G401.6 (cell line): ENCODE results near the gene LONRF2.

Experiments
- FAIRE-seq: peaks from 2 replicates; lab custom pipeline; 2012; peaks lifted over from hg19 to GRCh38; lab: Jason Lieb, UNC

The LONRF2 gene

DNA sequence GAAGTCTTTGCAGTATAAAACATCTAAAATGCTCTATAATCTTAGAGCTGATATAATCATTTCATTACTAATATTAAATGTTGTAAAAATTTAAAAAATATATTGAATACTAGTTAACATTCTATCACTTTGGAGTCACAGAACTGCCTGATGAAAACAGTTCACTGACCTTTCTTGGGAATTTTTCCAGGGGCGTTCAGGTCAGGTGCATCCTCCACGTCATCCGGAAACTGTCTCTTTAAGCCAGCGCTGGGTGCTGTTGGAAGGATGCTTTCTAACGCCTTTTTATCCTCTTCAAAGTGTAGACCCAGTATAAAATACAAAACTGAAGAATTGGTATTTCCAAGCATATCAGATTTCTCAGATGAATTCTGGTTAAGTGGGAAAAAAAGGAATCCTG lies 22.8 kb downstream of the LONRF2 start:
- no peak for FAIRE-seq

GRCh38 chr2:100297511-100297910 lies 24.8 kb downstream of the LONRF2 start:
- FAIRE-seq, result no peak

- no peak for FAIRE-seq
These were observed 28.2 kb downstream of the LONRF2 start for GRCh38 chr2:100294162-100294497.

DNA sequence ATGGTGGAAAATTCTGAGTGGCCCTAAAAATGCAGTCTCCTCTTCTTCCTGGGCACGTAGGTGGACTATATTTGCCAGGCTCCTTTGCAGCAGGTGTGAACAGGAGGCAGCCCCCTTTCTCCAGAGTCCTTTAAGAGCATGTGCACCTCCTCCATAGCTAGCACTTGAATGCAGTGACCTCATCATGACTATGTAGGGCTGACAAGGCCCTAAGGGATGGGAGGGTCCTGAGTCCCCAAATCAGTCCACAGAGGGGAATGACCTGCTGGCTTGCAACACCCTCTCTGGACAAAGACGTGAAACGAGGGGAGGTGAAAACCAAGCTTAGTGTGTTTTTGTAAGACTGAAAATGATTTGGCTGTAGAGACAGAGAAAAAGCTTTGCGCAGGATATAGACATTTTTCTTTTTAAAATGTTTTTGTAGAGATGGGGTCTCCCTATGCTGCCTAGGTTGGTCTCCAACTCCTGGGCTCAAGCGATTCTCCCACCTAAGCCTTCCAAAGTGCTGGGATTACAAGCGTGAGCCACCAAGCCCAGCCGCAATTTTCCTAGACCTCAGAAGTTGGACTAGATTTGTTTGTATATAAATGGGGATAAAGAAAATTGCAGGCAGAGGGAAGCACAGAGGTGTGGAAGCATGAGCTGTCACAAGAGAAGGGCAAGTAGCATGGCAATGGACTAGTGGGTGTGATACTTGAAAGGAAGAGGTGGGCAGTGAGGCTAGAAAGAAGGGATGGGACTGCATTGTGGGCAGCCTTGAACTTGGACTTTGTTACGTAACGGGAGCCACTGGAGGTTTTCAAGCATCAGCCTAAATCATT lies 28.8 kb downstream of the LONRF2 start:
- FAIRE-seq, result no peak

DNA sequence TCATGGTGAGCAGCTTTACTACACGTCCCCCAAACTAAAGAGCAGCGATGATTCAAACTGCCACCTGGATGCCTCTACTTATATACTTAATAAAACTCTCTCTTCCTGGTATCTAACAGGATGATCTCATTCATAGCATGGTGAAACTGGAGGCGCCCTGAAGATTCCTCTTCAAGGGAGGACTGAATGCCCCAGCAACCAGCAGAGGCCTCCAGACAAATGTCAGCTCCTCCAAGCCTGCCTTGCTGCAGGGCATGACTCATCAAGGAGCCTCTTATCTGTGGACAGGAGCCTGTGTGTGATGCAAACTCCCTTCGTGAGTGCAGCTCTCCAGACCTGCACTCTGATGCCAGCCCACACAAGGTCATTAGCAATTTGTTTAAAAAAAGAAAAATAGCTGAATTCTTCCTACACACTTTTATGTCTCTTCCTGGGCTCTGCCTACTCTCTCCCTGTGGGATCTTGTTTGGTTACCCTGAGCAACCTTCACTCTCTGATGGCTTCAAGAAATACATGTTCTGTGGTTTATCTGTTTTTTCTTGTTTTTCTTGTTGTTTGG lies 30.2 kb downstream of the LONRF2 start:
- FAIRE-seq, result no peak

DNA sequence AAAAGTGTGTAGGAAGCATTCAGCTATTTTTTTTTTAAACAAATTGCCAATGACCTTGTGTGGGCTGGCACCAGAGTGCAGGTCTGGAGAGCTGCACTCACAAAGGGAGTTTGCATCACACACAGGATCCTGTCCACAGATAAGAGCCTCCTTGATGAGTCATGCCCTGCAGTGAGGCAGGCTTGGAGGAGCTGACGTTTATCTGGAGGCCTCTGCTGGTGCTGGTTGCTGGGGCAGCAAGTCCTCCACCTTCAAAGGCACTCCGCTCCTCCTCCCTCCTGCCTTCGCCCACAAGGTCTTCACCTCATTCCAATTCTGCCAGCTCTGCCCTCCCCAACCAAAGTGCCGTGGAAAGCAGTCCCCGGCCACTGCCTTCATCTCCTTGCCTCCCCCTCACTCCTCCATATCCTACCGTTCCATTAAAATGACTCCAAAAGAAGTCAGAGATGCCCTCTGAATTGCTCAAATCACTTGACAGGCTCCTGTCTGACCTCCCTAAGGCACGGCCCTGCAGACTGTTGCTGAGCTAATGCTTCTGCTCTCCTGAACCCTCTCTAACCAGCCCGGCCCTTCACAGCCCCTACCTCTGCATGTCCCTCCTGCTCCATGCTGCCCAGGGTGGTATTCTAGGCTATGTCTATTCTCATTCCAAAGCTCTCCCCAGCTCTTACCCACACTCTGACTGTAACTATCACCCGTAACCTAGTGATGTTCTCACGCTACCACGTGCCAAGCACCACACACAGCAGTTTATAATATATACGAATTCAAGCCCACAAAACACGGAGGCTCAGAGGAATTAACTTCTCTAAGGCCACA lies 30.9 kb downstream of the LONRF2 start:
- FAIRE-seq, result no peak

DNA sequence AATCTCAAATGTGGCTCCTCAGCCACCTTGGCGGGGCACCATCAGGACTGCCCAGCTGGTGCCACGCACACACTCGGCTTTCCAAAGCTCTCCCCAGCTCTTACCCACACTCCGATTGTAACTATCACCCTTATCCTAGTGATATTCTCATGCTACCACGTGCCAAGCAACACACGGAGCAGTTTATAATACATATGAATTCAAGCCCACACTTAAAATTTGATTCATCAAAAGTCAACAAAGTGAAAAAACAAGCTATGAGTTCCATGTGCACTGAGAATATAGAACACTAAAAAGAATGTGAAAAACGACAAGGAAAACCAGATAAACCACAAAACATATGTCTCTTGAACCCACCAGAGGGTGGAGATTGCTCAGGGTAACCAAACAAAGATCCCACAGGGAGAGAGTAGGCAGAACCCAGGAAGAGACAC lies 31.6 kb downstream of the LONRF2 start:
- no peak for FAIRE-seq

DNA sequence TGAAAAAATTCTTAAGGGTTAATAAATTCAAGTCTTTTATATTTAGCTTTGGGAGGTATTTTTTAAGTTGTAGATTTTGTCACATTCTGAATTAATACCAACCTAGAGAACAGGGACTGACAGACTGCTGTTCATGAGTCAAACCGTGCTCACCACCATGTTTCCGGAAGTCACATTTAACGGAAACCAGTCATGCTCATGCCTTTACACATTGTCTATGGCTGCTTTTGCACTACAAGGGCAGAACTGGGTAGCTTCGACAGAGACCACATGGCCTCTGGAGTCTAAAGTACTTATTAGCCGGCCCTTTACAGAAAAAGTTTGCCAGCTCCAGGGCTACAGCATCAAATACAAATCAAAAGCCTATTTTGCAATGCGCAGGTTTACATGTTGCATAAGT lies 33.3 kb downstream of the LONRF2 start:
- FAIRE-seq, result no peak

- no peak for FAIRE-seq
These were observed 36.0 kb downstream of the LONRF2 start for GRCh38 chr2:100286318-100286717.

DNA sequence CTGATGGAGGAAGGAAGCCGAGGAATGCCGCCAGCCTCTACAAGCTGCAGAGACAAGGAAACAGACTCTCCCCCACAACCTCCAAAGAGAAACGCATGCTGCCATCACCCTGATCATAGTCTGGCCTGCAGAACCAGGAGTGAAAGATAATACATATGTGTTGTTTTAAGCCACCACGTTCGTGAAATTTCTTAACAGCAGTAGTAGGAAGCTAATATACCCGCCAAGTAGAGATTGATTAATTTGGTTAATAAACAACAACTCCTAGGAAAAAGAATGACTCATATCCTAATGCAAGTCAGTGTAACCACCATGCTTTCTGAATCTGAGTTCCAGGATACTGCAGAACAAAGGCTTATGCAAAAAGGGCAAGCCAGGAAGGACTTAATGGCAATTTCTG lies 36.6 kb downstream of the LONRF2 start:
- FAIRE-seq, result no peak

- no peak for FAIRE-seq
These were observed 37.3 kb downstream of the LONRF2 start for GRCh38 chr2:100285011-100285410.

GRCh38 chr2:100283724-100284501 lies 38.4 kb downstream of the LONRF2 start:
- FAIRE-seq, result no peak

DNA sequence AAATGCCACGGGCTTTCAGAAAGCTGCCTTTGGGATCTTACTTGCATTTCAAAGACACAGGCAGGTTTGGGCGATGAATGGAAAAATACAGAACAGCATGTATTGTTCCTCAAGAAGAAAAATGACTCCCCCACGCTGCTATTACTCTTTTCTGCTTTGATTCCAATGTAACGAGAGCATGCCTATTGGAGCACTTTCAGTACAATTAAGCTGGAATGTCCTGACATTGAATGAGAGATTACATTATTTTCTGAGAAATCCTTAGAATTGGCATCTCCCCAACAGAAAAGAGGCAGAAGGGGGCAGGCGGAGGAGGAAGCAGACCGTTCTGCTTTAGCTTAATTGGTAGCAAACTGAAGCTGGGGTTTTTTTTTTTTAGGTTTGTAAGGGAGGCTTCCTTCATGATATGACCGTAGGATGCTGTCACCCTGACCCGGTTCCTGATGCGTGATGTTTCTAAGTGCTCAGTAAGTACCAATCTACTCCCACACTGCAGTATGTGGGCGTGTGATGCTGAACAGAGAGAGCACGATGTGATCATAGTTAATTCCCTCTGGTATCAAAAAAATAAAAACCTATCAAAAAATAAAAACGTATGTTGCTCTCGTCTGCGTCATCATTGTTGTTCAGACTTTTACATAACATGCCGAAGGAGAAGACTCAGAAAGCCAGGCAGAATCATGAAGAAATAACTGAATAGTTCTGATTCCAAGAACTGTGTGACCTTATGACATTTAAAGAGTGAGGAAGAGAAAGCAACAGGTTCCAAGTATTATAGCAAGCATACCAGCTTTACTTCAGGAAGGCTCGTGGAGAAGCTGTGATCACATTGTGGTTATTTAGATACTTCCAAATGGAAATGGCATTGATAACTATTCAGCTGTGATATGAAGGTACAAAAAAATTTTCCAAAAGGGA lies 40.5 kb downstream of the LONRF2 start:
- FAIRE-seq, result no peak

GRCh38 chr2:100279586-100280534 lies 42.4 kb downstream of the LONRF2 start:
- no peak for FAIRE-seq

DNA sequence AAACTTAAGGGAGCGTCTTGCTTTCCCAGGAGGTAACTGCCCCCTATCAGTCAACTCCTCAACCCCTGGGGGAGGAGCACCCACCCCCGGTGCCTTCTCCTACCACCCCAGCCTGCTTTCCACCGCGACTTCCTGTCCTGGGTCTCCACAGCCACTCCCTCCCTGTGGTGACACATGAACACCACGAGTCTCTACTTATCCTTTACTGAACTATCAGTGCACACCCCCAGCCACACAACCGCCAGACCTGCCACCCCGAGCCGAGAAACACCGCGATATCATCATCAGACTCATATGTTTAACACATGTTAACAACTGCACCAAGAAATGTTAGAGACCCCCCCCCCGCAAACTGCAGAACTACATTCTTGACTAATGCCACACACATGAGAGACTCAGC lies 43.3 kb downstream of the LONRF2 start:
- no peak for FAIRE-seq

GRCh38 chr2:100278501-100278900 lies 43.8 kb downstream of the LONRF2 start:
- no peak for FAIRE-seq

- FAIRE-seq, result no peak
These were observed 44.6 kb downstream of the LONRF2 start for GRCh38 chr2:100277540-100278207.

- FAIRE-seq, result no peak
These were observed 45.6 kb downstream of the LONRF2 start for GRCh38 chr2:100276716-100277115.

DNA sequence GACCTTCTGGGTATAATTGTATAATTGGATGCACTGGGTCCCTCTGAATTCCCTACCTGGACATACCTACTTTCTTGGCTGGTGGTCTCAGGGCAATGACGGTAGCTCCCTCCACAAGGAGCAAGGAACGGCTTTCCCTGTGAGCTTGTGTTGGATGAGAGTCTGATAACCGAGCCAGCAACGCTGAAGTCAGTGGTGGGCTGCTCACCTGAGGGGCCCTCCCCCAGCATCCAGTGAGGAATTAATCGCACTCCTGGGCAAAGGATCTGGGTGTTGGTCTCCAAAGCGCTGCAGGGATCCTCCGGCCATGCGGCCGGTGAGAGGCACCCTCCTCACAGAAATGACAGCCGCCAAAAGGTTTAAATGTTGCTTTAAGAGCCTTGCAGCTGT lies 47.1 kb downstream of the LONRF2 start:
- FAIRE-seq, result no peak
